H1 (cell line): ENCODE results near the gene THBS1. TPM values are rescaled to one million over a fixed set of nuclear protein-coding genes. Genes with fewer than 3 reads are reported as not detected.

Source experiments
- CTCF ChIA-PET: fragments of 300-600 bp; sonication (Branson Sonifier 250); formaldehyde crosslinking; loops from one replicate; lab custom pipeline; 2021; ENCODE audit not compliant: partially characterized antibody; lab: Charles Lee
- POLR2A ChIA-PET: fragments of 300-600 bp; sonication (Branson Sonifier 250); formaldehyde crosslinking; loops from one replicate; lab custom pipeline; 2021; ENCODE audit warnings: inconsistent platforms; ENCODE audit not compliant: partially characterized antibody; lab: Charles Lee
- DNase-seq, 2 experiments: peaks; one replicate each; pipeline versions ENCODE4 v3.0.0 to v3.0.0-alpha.2; 2010 to 2022; ENCODE audit warnings: low spot score in 2 of 2, low read depth in 1 of 2, mixed read lengths in 1 of 2
- FAIRE-seq: peaks from 2 replicates; lab custom pipeline; 2011; peaks lifted over from hg19 to GRCh38; lab: Jason Lieb, UNC
- H2AFZ ChIP-seq: 2 replicates; pipeline ENCODE4 v1.8.1; 2012; ENCODE audit warnings: low read length, inconsistent platforms
- H2AK5ac ChIP-seq: 2 replicates; pipeline ENCODE4 v1.6.1; 2013; ENCODE audit warnings: low read depth, low read length
- H2BK120ac ChIP-seq: replicated peaks from 2 replicates; pipeline ENCODE3; 2013; ENCODE audit warnings: low read depth, low read length, inconsistent platforms
- H2BK12ac ChIP-seq: 2 replicates; pipeline ENCODE4 v1.6.1; 2013; ENCODE audit warnings: low read depth, low read length
- H2BK15ac ChIP-seq: 2 replicates; pipeline ENCODE4 v1.6.1; 2013; ENCODE audit warnings: low read length
- H2BK20ac ChIP-seq: 2 replicates; pipeline ENCODE4 v1.6.1; 2013; ENCODE audit warnings: low read length
- H2BK5ac ChIP-seq: 2 replicates; pipeline ENCODE4 v1.6.1; 2013; ENCODE audit warnings: low read depth, low read length
- H3K14ac ChIP-seq: 2 replicates; pipeline ENCODE4 v1.6.1; 2013; ENCODE audit warnings: inconsistent platforms; ENCODE audit not compliant: insufficient read length
- H3K18ac ChIP-seq: 2 replicates; pipeline ENCODE4 v1.6.1; 2013; ENCODE audit warnings: low read length; ENCODE audit errors: extremely low read depth
- H3K23ac ChIP-seq: 2 replicates; pipeline ENCODE4 v1.6.1; 2013; ENCODE audit warnings: inconsistent platforms; ENCODE audit not compliant: insufficient read length
- H3K23me2 ChIP-seq: 2 replicates; pipeline ENCODE4 v1.6.1; 2013; ENCODE audit warnings: low read depth, low read length
- H3K27ac ChIP-seq: 2 replicates; pipeline ENCODE4 v1.6.1; 2011; ENCODE audit warnings: low read depth, low read length, inconsistent platforms
- H3K27me3 ChIP-seq, 4 experiments: replicated peaks in 1 of 4; 1 replicate in 1 of 4; 2 replicates in 3 of 4; pipeline versions ENCODE4 v1.6.1 to v1.8.1; 2011 to 2013; ENCODE audit warnings: low read length in 3 of 4, mild to moderate bottlenecking in 3 of 4, inconsistent platforms in 2 of 4, mixed read lengths in 2 of 4, moderate library complexity in 1 of 4; ENCODE audit not compliant: control insufficient read depth in 3 of 4, insufficient read depth in 3 of 4; ENCODE audit errors: extremely low read depth in 1 of 4
- H3K36me3 ChIP-seq, 4 experiments: 2 replicates each; pipeline versions ENCODE4 v1.6.1 to v1.8.1; 2011 to 2013; ENCODE audit warnings: mild to moderate bottlenecking in 4 of 4, low read length in 3 of 4, moderate library complexity in 2 of 4, control low read depth in 1 of 4, inconsistent platforms in 1 of 4; ENCODE audit not compliant: insufficient read depth in 4 of 4, control insufficient read depth in 2 of 4
- H3K4ac ChIP-seq: replicated peaks from 2 replicates; pipeline ENCODE3; 2013; ENCODE audit warnings: low read length, low read depth, mixed read lengths, inconsistent platforms; ENCODE audit not compliant: insufficient read length
- H3K4me1 ChIP-seq, 4 experiments: replicated peaks in 1 of 4; 1 replicate in 1 of 4; 2 replicates in 3 of 4; pipeline versions ENCODE4 v1.6.1 to v1.8.1; 2011 to 2013; ENCODE audit warnings: low read length in 3 of 4, inconsistent platforms in 2 of 4, mixed read lengths in 1 of 4; ENCODE audit not compliant: insufficient read depth in 4 of 4, control insufficient read depth in 3 of 4
- H3K4me2 ChIP-seq, 2 experiments: 2 replicates each; pipeline versions ENCODE4 v1.6.1 to v1.8.1; 2011 to 2013; ENCODE audit warnings: low read depth in 2 of 2, low read length in 2 of 2, control low read depth in 1 of 2, inconsistent platforms in 1 of 2, mild to moderate bottlenecking in 1 of 2; ENCODE audit not compliant: insufficient read depth in 1 of 2
- H3K4me3 ChIP-seq, 4 experiments: fragments of 200-600, 300-600 bp in 1 of 4; sonication (generic), shearing (Covaris generic), sonication (Bioruptor Twin) in 1 of 4; 2 replicates each; pipeline versions ENCODE4 v1.5.1 to v1.8.1; 2011 to 2016; ENCODE audit warnings: low read length in 4 of 4, low read depth in 3 of 4, control low read depth in 2 of 4, inconsistent platforms in 2 of 4, mild to moderate bottlenecking in 2 of 4, mixed read lengths in 1 of 4, moderate library complexity in 1 of 4; ENCODE audit not compliant: insufficient read depth in 2 of 4; ENCODE audit errors: extremely low read depth in 1 of 4
- H3K56ac ChIP-seq: replicated peaks from 2 replicates; pipeline ENCODE3; 2013; ENCODE audit warnings: low read depth, mild to moderate bottlenecking, mixed read lengths, low read length, inconsistent platforms; ENCODE audit not compliant: insufficient read length
- H3K79me1 ChIP-seq: 2 replicates; pipeline ENCODE4 v1.6.1; 2013; ENCODE audit warnings: low read depth, low read length, control low read depth
- H3K79me2 ChIP-seq, 2 experiments: 2 replicates each; pipeline versions ENCODE4 v1.6.1 to v1.8.1; 2012 to 2013; ENCODE audit warnings: low read length in 2 of 2, mild to moderate bottlenecking in 2 of 2, inconsistent platforms in 1 of 2; ENCODE audit not compliant: insufficient read depth in 2 of 2, control insufficient read depth in 1 of 2
- H3K9ac ChIP-seq, 4 experiments: replicated peaks in 1 of 4; 1 replicate in 1 of 4; 2 replicates in 3 of 4; pipeline versions ENCODE4 v1.6.1 to v1.8.1; 2011 to 2013; ENCODE audit warnings: low read depth in 3 of 4, low read length in 3 of 4, control low read depth in 2 of 4, mild to moderate bottlenecking in 2 of 4, moderate library complexity in 2 of 4, inconsistent platforms in 1 of 4; ENCODE audit errors: extremely low read depth in 1 of 4
- H3K9me3 ChIP-seq, 2 experiments: 2 replicates each; pipeline versions ENCODE4 v1.6.1 to v1.8.1; 2012 to 2013; ENCODE audit warnings: mild to moderate bottlenecking in 2 of 2, moderate library complexity in 2 of 2, control low read depth in 1 of 2, inconsistent platforms in 1 of 2, low read depth in 1 of 2, low read length in 1 of 2, mixed read lengths in 1 of 2; ENCODE audit not compliant: insufficient read depth in 2 of 2
- H4K20me1 ChIP-seq, 2 experiments: replicated peaks in 1 of 2; 2 replicates each; pipeline versions ENCODE3 to v1.8.1; 2011 to 2013; ENCODE audit warnings: inconsistent platforms in 2 of 2, low read length in 2 of 2, mild to moderate bottlenecking in 1 of 2; ENCODE audit not compliant: insufficient read depth in 2 of 2, control insufficient read depth in 1 of 2
- H4K5ac ChIP-seq: 2 replicates; pipeline ENCODE4 v1.6.1; 2013; ENCODE audit warnings: low read length, low read depth, mixed read lengths, inconsistent platforms; ENCODE audit not compliant: insufficient read length
- H4K8ac ChIP-seq: 2 replicates; pipeline ENCODE4 v1.8.0; 2013; ENCODE audit warnings: mild to moderate bottlenecking, moderate library complexity, low read length, inconsistent platforms; ENCODE audit not compliant: insufficient read depth; ENCODE audit errors: extremely low read depth
- H4K91ac ChIP-seq: replicated peaks from 2 replicates; pipeline ENCODE3; 2013; ENCODE audit warnings: low read length, mixed read lengths, inconsistent platforms; ENCODE audit not compliant: insufficient read length
- KDM1A ChIP-seq: fragments of 200-600, 300-600 bp; sonication (generic); IDR thresholded peaks from 2 replicates; pipeline ENCODE4 v1.7.1; 2016; ENCODE audit warnings: mild to moderate bottlenecking, low read length, borderline replicate concordance
- POLR2A ChIP-seq, 2 experiments: IDR thresholded peaks; 1 replicate in 1 of 2; 2 replicates in 1 of 2; pipeline ENCODE4 v1.6.1; 2011; ENCODE audit warnings: low read depth in 2 of 2, low read length in 2 of 2, mild to moderate bottlenecking in 2 of 2; ENCODE audit errors: control extremely low read depth in 1 of 2
- WGBS, 2 experiments: shearing (Covaris generic) in 1 of 2; methylation state at CpG; one replicate each; pipeline versions ENCODE4 v1.1.6 to v1.1.7; 2013 to 2015; ENCODE audit warnings: low lambda C conversion rate in 2 of 2, mixed read lengths in 2 of 2, inconsistent platforms in 1 of 2, low coverage in 1 of 2, missing lambda C conversion rate in 1 of 2; ENCODE audit not compliant: insufficient replicate concordance in 2 of 2, insufficient coverage in 1 of 2, insufficient read length in 1 of 2; ENCODE audit errors: extremely low coverage in 1 of 2, missing lambda C conversion rate in 1 of 2; 5-methylcytosine and 5-hydroxymethylcytosine counted together
- polyA plus RNA-seq, 7 experiments: library from polyadenylated mRNA; depleted of rRNA in 3 of 7; stranded (reverse) in 5 of 7; unstranded in 2 of 7; fragments of >200 nt in 5 of 7; fragments of 200-250 nt in 2 of 7; gene quantifications; 1 replicate in 5 of 7; 2 replicates in 1 of 7; 4 replicates in 1 of 7; pipeline versions ENCODE4 v1.2.1 to v1.2.3, GENCODE V29; 2011 to 2013; ENCODE audit warnings: missing spikeins in 2 of 7, mixed read lengths in 2 of 7
- total RNA-seq: library from RNA; stranded (reverse); fragmentation: NEBNext Ultra II Directional; extraction: Animal tissue kit (Norgen Biotek cat#: 25700); gene quantifications from 2 replicates; pipeline ENCODE4 v1.2.1, GENCODE V29; 2021

Gene THBS1
- total and polyA plus RNA-seq, 2 of the 8 experiments (the other 6 are each of a cell fraction or from before 2014, with no cell fraction given): 10.3 to 63.3 TPM

- H3K23me2 ChIP-seq: no peaks in the 10 kb centered on the region
- H3K18ac ChIP-seq: no peak overlapping the region
- POLR2A ChIA-PET: interaction anchor here (1.1 to 16.2 kb wide), 4 partner anchors 11 to 335 kb away, joined by 3 to 117 read pairs (median 12); partner anchors contain the start of genes EIF2AK4 and THBS1
- no peak overlapping the region for H3K27ac ChIP-seq
- no peak overlapping the region for H4K5ac ChIP-seq
- no peak overlapping the region for H3K9ac ChIP-seq
- no peak overlapping the region for H4K8ac ChIP-seq
- TF ChIP-seq POLR2A (IDR thresholded peaks at IDR 0.05; ENCODE audit: control extremely low read depth in 1 of 2, low read depth in 2 of 2, low read length in 2 of 2) (peak in 1 of 2 experiments; percentile 41; a peak in 1 of 3 replicates), KDM1A (no peak)
- no peaks in the 10 kb centered on the region for H3K9me3 ChIP-seq
- H3K14ac ChIP-seq: no peak overlapping the region
- H2BK15ac ChIP-seq: no peak overlapping the region
- H3K4me3 ChIP-seq: no peak overlapping the region
- no peak overlapping the region for H2AFZ ChIP-seq
- WGBS, 2 experiments: 87% methylated on average over 12 of the region's 12 CpGs; no CpG with 5 or more reads in 1 of the 2 experiments
- H3K56ac ChIP-seq: peak overlapping the region; percentile 84
- H3K23ac ChIP-seq: no peak overlapping the region
- DNase-seq (no peak), FAIRE-seq (no peak)
- H3K4ac ChIP-seq: no peak overlapping the region
- no peak overlapping the region for H2BK5ac ChIP-seq
- H4K91ac ChIP-seq: no peak overlapping the region
- H3K79me2 ChIP-seq: no peaks in the 10 kb centered on the region
- H2BK120ac ChIP-seq: no peak overlapping the region
- peaks cover 7 to 28% (median 13%) of the 10 kb centered on the region in 4 experiments; a peak in 7 of 8 replicates for H3K36me3 ChIP-seq
- H2BK12ac ChIP-seq: no peak overlapping the region
- no peaks in the 10 kb centered on the region; a peak in 1 of 7 replicates for H3K4me1 ChIP-seq
- CTCF ChIA-PET: interaction anchor here (0.6 to 1.3 kb wide), 7 partner anchors 12 to 903 kb away, joined by 3 to 7 read pairs (median 3); no protein-coding TSS in a partner anchor
- H3K27me3 ChIP-seq: no peaks in the 10 kb centered on the region
- H2BK20ac ChIP-seq: no peak overlapping the region
- H2AK5ac ChIP-seq: no peak overlapping the region
- no peaks in the 10 kb centered on the region; the same call in 1 of the 2 replicates for H3K79me1 ChIP-seq
- no peaks in the 10 kb centered on the region for H4K20me1 ChIP-seq
- H3K4me2 ChIP-seq: no peak overlapping the region
These were observed 18.3 kb downstream of the THBS1 start for GRCh38 chr15:39598958-39599845.
